GM12878 (cell line): ENCODE data around the gene PLBD1. TPM values are rescaled to one million over a fixed set of nuclear protein-coding genes. Genes with fewer than 3 reads are reported as not detected.

Source experiments
- ATAC-seq: fragments of 200-7000 bp; cut with Tn5 transposase; 3 replicates; pipeline ENCODE4 v1.9.1; 2020; ENCODE audit warnings: mild to moderate bottlenecking, moderate library complexity
- Bru-seq: library from RNA; stranded (reverse); fragments of 400-500 nt; gene quantifications from one replicate; lab custom pipeline; 2021; lab: Mats Ljungman, UMichigan
- BruChase-seq, 2 experiments: library from RNA; stranded (reverse); fragments of 400-500 nt; gene quantifications; one replicate each; lab custom pipeline; 2021; lab: Mats Ljungman, UMichigan
- BruUV-seq: library from RNA; stranded (reverse); fragments of 400-500 nt; replicated peaks from 2 replicates; lab custom pipeline; 2021; lab: Mats Ljungman, UMichigan
- CTCF ChIA-PET: fragments of 300-600 bp; sonication (Branson Sonifier 250); formaldehyde crosslinking; extraction: SDS; loops from one replicate; lab custom pipeline; 2021; ENCODE audit warnings: inconsistent platforms; lab: Yijun Ruan, JAX
- POLR2A ChIA-PET: fragments of 350-600 bp; formaldehyde crosslinking; extraction: SDS; loops from one replicate; lab custom pipeline; 2021; ENCODE audit warnings: inconsistent platforms; lab: Charles Lee
- RAD21 ChIA-PET: fragments of 300-600 bp; sonication (Branson Sonifier 250); formaldehyde crosslinking; loops from one replicate; lab custom pipeline; 2023; ENCODE audit warnings: antibody characterized with exemption; ENCODE audit not compliant: unreplicated experiment; lab: Charles Lee
- SMC1A ChIA-PET: fragments of 300-600 bp; sonication (Branson Sonifier 250); formaldehyde crosslinking; loops from one replicate; lab custom pipeline; 2023; ENCODE audit not compliant: unreplicated experiment, uncharacterized antibody; lab: Charles Lee
- DNase-seq: peaks from one replicate; pipeline ENCODE4 v3.0.0-alpha.2; 2011; ENCODE audit warnings: low read depth, low spot score
- FAIRE-seq: peaks from 3 replicates; lab custom pipeline; 2011; peaks lifted over from hg19 to GRCh38; lab: Jason Lieb, UNC
- H2AFZ ChIP-seq: 2 replicates; pipeline ENCODE4 v1.6.0; 2011; ENCODE audit warnings: low read depth, low read length, control low read depth; ENCODE audit not compliant: control insufficient read depth
- H3K27ac ChIP-seq: 2 replicates; pipeline ENCODE4 v1.5.1; 2011; ENCODE audit warnings: control low read depth; ENCODE audit not compliant: control insufficient read depth, insufficient read depth
- H3K27me3 ChIP-seq, 2 experiments: replicated peaks in 1 of 2; 2 replicates each; pipeline versions ENCODE4 v1.6.0 to v1.6.1; 2011; ENCODE audit warnings: low read length in 1 of 2; ENCODE audit not compliant: control insufficient read depth in 2 of 2, insufficient read depth in 2 of 2
- H3K36me3 ChIP-seq, 2 experiments: 2 replicates each; pipeline ENCODE4 v1.5.1; 2011; ENCODE audit warnings: low read length in 1 of 2; ENCODE audit not compliant: control insufficient read depth in 2 of 2, insufficient read depth in 2 of 2
- H3K4me1 ChIP-seq: 2 replicates; pipeline ENCODE4 v1.6.1; 2011; ENCODE audit warnings: mild to moderate bottlenecking, low read length, moderate library complexity, mixed read lengths; ENCODE audit not compliant: control insufficient read depth, insufficient read depth
- H3K4me2 ChIP-seq: 2 replicates; pipeline ENCODE4 v1.6.0; 2011; ENCODE audit warnings: control low read depth; ENCODE audit not compliant: control insufficient read depth, insufficient read depth
- H3K4me3 ChIP-seq: fragments of 200-600 bp; sonication (generic); 2 replicates; pipeline ENCODE4 v1.5.1; 2016
- H3K79me2 ChIP-seq: 2 replicates; pipeline ENCODE4 v1.6.0; 2011; ENCODE audit warnings: low read length; ENCODE audit not compliant: control insufficient read depth, insufficient read depth
- H3K9ac ChIP-seq: 2 replicates; pipeline ENCODE4 v1.8.0; 2011; ENCODE audit warnings: low read length, control low read depth, mixed read lengths; ENCODE audit not compliant: control insufficient read depth, insufficient read depth
- H3K9me3 ChIP-seq: replicated peaks from 3 replicates; pipeline ENCODE4 v1.5.1; 2011; ENCODE audit warnings: mild to moderate bottlenecking, low read length; ENCODE audit not compliant: control insufficient read depth, insufficient read depth
- H4K20me1 ChIP-seq: 2 replicates; pipeline ENCODE4 v1.6.0; 2011; ENCODE audit not compliant: control insufficient read depth, insufficient read depth
- BMI1 ChIP-seq: fragments of 450-650 bp; IDR thresholded peaks from 2 replicates; pipeline ENCODE4 v1.6.1; 2016; ENCODE audit warnings: mild to moderate bottlenecking, moderate library complexity, borderline replicate concordance
- ESRRA ChIP-seq: IDR thresholded peaks from 2 replicates; pipeline ENCODE4 v1.6.1; 2012; ENCODE audit warnings: mild to moderate bottlenecking, low read length, improper control_type of control experiment
- MLLT1 ChIP-seq: fragments of 450-650 bp; IDR thresholded peaks from 2 replicates; pipeline ENCODE4 v1.6.1; 2016; ENCODE audit warnings: mild to moderate bottlenecking
- NFYA ChIP-seq: IDR thresholded peaks from 2 replicates; pipeline ENCODE4 v1.6.1; 2011; ENCODE audit warnings: low read depth, mild to moderate bottlenecking, low read length, improper control_type of control experiment, borderline replicate concordance
- RUNX3 ChIP-seq: IDR thresholded peaks from 2 replicates; pipeline ENCODE4 v1.6.1; 2012; ENCODE audit warnings: low read length, inconsistent platforms
- ZBTB40 ChIP-seq: fragments of 450-650 bp; IDR thresholded peaks from 2 replicates; pipeline ENCODE4 v1.6.1; 2016; ENCODE audit warnings: mild to moderate bottlenecking, moderate library complexity, borderline replicate concordance
- WGBS: methylation state at CpG from one replicate; pipeline ENCODE4 v1.1.6; 2016; ENCODE audit warnings: low lambda C conversion rate; ENCODE audit not compliant: insufficient replicate concordance, insufficient coverage; ENCODE audit errors: missing lambda C conversion rate; 5-methylcytosine and 5-hydroxymethylcytosine counted together
- in situ Hi-C: fragments of 300-500 bp; cut with MboI; formaldehyde crosslinking; loops from 9 replicates; pipeline ENCODE4 v1.14.3; 2018; ENCODE audit warnings: mixed read lengths
- intact Hi-C: fragments of 100-400 bp; cut with micrococcal nuclease; formaldehyde crosslinking; loops from one replicate; pipeline ENCODE4 v1.14.2; 2022; ENCODE audit not compliant: unreplicated experiment
- long read RNA-seq, 2 experiments: library from polyadenylated mRNA; unstranded; transcript quantifications; one replicate each; pipeline ENCODE4 v2.0.0, GENCODE V29; 2019 to 2020
- polyA minus RNA-seq, 3 experiments: library from RNA; depleted of rRNA, polyadenylated mRNA; stranded (reverse); fragments of >200 nt; gene quantifications; 2 replicates each; pipeline ENCODE4 v1.2.3, GENCODE V29; 2011
- polyA plus RNA-seq, 11 experiments: library from polyadenylated mRNA; depleted of rRNA in 4 of 11; unstranded in 6 of 11; stranded (reverse) in 5 of 11; fragments of >200 nt; fragmentation: Nextera tagmentation in 4 of 11; fragmentation: Illumina TruSeq in 1 of 11; extraction: Ambion mirVana in 4 of 11; extraction: Trizol in 1 of 11; gene quantifications; 1 replicate in 1 of 11; 2 replicates in 10 of 11; pipeline versions ENCODE4 v1.2.1 to v1.2.3, GENCODE V29; 2011 to 2016; ENCODE audit warnings: inconsistent platforms in 2 of 11, missing spikeins in 2 of 11, low read depth in 1 of 11
- total RNA-seq, 4 experiments: library from RNA; depleted of rRNA in 3 of 4; stranded (reverse); fragments of >200 nt in 3 of 4; fragmentation: Illumina TruSeq in 1 of 4; extraction: Trizol in 1 of 4; gene quantifications; 2 replicates each; pipeline versions ENCODE4 v1.2.1 to v1.2.3, GENCODE V29; 2013 to 2021
- TF ChIP-seq, protein P1 (sequence below): IDR thresholded peaks from 2 replicates; pipeline ENCODE4 v1.6.1; 2011; ENCODE audit warnings: low read depth, low read length, improper control_type of control experiment, borderline replicate concordance
- TF ChIP-seq, protein P2 (sequence below): fragments of 450-650 bp; IDR thresholded peaks from 2 replicates; pipeline ENCODE4 v1.6.1; 2018; ENCODE audit warnings: borderline replicate concordance, mild to moderate bottlenecking; ENCODE audit not compliant: partially characterized antibody

PLBD1 gene
- total RNA-seq (2013; cell fraction: nucleolus; rRNA removed), result not detected in 2 replicates
- 0.23 and 0.76 TPM in 2 replicates for total RNA-seq (2014; rRNA removed)
- total RNA-seq (2014; rRNA removed; fragmentation: Illumina TruSeq; extraction: Trizol), result 0.23 and 0.54 TPM in 2 replicates
- 0.28 and 0.35 TPM in 2 replicates for total RNA-seq (2021)
- polyA plus RNA-seq (2011; ENCODE audit: low read depth), result 0.22 TPM
- not detected in 2 replicates for polyA plus RNA-seq (2011; rRNA removed)
- not detected in 2 replicates for polyA plus RNA-seq (2011; cell fraction: cytosol; rRNA removed)
- polyA plus RNA-seq (2011; cell fraction: nucleus; rRNA removed), result not detected in 2 replicates
- 0.14 and 0.38 TPM in 2 replicates for polyA plus RNA-seq (2012)
- 0.34 and 2.9 TPM in 2 replicates for polyA plus RNA-seq (2014; fragmentation: Illumina TruSeq; extraction: Trizol)
- under 1 TPM; 0.20 to 0.23 TPM for polyA plus RNA-seq (2014; fragmentation: Nextera tagmentation; extraction: Ambion mirVana)
- 0.19 and 0.99 TPM in 2 replicates for polyA plus RNA-seq (2014; rRNA removed)
- polyA plus RNA-seq (2016; fragmentation: Nextera tagmentation; extraction: Ambion mirVana), result under 1 TPM; 0.27 to 0.39 TPM
- not detected in 2 replicates for polyA minus RNA-seq (2011; rRNA and poly(A)+ RNA removed)
- polyA minus RNA-seq (2011; cell fraction: cytosol; rRNA and poly(A)+ RNA removed), result not detected in 2 replicates
- polyA minus RNA-seq (2011; cell fraction: nucleus; rRNA and poly(A)+ RNA removed), result not detected in 2 replicates
- percentile 9 among the genes with signal in this experiment for Bru-seq, nascent RNA
- BruChase-seq, experiment 1, labeled RNA remaining after a 6-hour chase, result percentile 8 among the genes with signal in this experiment
- percentile 5 among the genes with signal in this experiment for BruChase-seq, experiment 2, labeled RNA remaining after a 2-hour chase
- long read RNA-seq, experiment 1, result 0 reads
- long read RNA-seq, experiment 2, result 0 reads

GRCh38 chr12:14567351-14568162 lies at the start of gene PLBD1:
PLBD1 (minus strand) TSS chr12:14567883; CDS start chr12:14567696, 187 bp downstream.
- POLR2A ChIA-PET, result no interaction called here
- in situ Hi-C loops, result no loop called here
- intact Hi-C loops, result no loop called here
- WGBS, result 12% methylated on average over 69 of the region's 76 CpGs
- no peaks in the 10 kb centered on the region for H4K20me1 ChIP-seq
- ATAC-seq (peak; percentile 66), FAIRE-seq (no peak), DNase-seq (no peak)
- no peaks in the 10 kb centered on the region for H3K79me2 ChIP-seq
- H3K4me3 ChIP-seq, result peak within 1 kb of the TSS; percentile 46; the same call in 1 of the 2 replicates
- BruUV-seq, result no TSS peak
- RAD21 ChIA-PET, result no interaction called here
- CTCF ChIA-PET, result no interaction called here
- no peaks in the 10 kb centered on the region for H3K36me3 ChIP-seq
- no peaks in the 10 kb centered on the region for H3K27me3 ChIP-seq
- no peak within 1 kb of the TSS for H3K27ac ChIP-seq
- SMC1A ChIA-PET, result no interaction called here
- peak within 1 kb of the TSS; percentile 6 for H2AFZ ChIP-seq
- H3K9me3 ChIP-seq, result no peaks in the 10 kb centered on the region; the same call in 2 of the 3 replicates
- H3K4me2 ChIP-seq, result peak within 1 kb of the TSS; percentile 79
- no peaks in the 10 kb centered on the region for H3K4me1 ChIP-seq
- no peak within 1 kb of the TSS; the same call in 1 of the 2 replicates for H3K9ac ChIP-seq
- no peak for TF ChIP-seq BMI1
- TF ChIP-seq, protein P1, sequence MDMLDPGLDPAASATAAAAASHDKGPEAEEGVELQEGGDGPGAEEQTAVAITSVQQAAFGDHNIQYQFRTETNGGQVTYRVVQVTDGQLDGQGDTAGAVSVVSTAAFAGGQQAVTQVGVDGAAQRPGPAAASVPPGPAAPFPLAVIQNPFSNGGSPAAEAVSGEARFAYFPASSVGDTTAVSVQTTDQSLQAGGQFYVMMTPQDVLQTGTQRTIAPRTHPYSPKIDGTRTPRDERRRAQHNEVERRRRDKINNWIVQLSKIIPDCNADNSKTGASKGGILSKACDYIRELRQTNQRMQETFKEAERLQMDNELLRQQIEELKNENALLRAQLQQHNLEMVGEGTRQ, result no peak
- no peak for TF ChIP-seq ESRRA
- TF ChIP-seq, protein P2, sequence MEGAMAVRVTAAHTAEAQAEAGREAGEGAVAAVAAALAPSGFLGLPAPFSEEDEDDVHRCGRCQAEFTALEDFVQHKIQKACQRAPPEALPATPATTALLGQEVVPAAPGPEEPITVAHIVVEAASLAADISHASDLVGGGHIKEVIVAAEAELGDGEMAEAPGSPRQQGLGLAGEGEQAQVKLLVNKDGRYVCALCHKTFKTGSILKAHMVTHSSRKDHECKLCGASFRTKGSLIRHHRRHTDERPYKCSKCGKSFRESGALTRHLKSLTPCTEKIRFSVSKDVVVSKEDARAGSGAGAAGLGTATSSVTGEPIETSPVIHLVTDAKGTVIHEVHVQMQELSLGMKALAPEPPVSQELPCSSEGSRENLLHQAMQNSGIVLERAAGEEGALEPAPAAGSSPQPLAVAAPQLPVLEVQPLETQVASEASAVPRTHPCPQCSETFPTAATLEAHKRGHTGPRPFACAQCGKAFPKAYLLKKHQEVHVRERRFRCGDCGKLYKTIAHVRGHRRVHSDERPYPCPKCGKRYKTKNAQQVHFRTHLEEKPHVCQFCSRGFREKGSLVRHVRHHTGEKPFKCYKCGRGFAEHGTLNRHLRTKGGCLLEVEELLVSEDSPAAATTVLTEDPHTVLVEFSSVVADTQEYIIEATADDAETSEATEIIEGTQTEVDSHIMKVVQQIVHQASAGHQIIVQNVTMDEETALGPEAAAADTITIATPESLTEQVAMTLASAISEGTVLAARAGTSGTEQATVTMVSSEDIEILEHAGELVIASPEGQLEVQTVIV, result no peak
- TF ChIP-seq ZBTB40, result no peak
- TF ChIP-seq MLLT1, result no peak
- TF ChIP-seq NFYA, result no peak
- TF ChIP-seq RUNX3, result no peak
